Keratinocyte (primary cell): ENCODE data around the gene TMEM169. TPM values are rescaled to one million over a fixed set of nuclear protein-coding genes. Genes with fewer than 3 reads are reported as not detected.

ENCODE experiments used
- DNase-seq: peaks from one replicate; pipeline ENCODE4 v3.0.0-alpha.2; 2011; ENCODE audit warnings: low read depth, missing footprints, low spot score
- FAIRE-seq: peaks from 2 replicates; lab custom pipeline; 2011; peaks lifted over from hg19 to GRCh38; lab: Jason Lieb, UNC
- H2AFZ ChIP-seq: 2 replicates; pipeline ENCODE4 v1.6.0; 2012; ENCODE audit warnings: low read length, control low read depth, inconsistent platforms; ENCODE audit not compliant: control insufficient read depth
- H3K27ac ChIP-seq: 2 replicates; pipeline ENCODE4 v1.5.1; 2011; ENCODE audit warnings: low read length; ENCODE audit not compliant: control insufficient read depth, insufficient read depth
- H3K27me3 ChIP-seq: 3 replicates; pipeline ENCODE4 v1.6.0; 2011; ENCODE audit warnings: low read length; ENCODE audit not compliant: control insufficient read depth, insufficient read depth; ENCODE audit errors: extremely low read depth
- H3K36me3 ChIP-seq, 2 experiments: 2 replicates in 1 of 2; 3 replicates in 1 of 2; pipeline ENCODE4 v1.5.1; 2011; ENCODE audit warnings: low read length in 2 of 2, mild to moderate bottlenecking in 1 of 2; ENCODE audit not compliant: control insufficient read depth in 2 of 2, insufficient read depth in 2 of 2; ENCODE audit errors: extremely low read depth in 1 of 2
- H3K4me1 ChIP-seq: 3 replicates; pipeline ENCODE4 v1.5.1; 2011; ENCODE audit warnings: low read length; ENCODE audit not compliant: control insufficient read depth, insufficient read depth; ENCODE audit errors: extremely low read depth
- H3K4me2 ChIP-seq: 3 replicates; pipeline ENCODE4 v1.6.0; 2011; ENCODE audit warnings: low read depth, low read length; ENCODE audit not compliant: control insufficient read depth, insufficient read depth; ENCODE audit errors: extremely low read depth
- H3K4me3 ChIP-seq, 3 experiments: fragments of 200-600 bp in 1 of 3; sonication (generic) in 1 of 3; 2 replicates in 2 of 3; 3 replicates in 1 of 3; pipeline ENCODE4 v1.5.1; 2011 to 2016; ENCODE audit warnings: low read length in 3 of 3, mild to moderate bottlenecking in 3 of 3, control low read depth in 2 of 3, inconsistent platforms in 1 of 3, low read depth in 1 of 3, mixed read lengths in 1 of 3, mixed run types in 1 of 3, moderate library complexity in 1 of 3; ENCODE audit not compliant: control insufficient read depth in 2 of 3, insufficient read depth in 2 of 3; ENCODE audit errors: extremely low read depth in 1 of 3
- H3K79me2 ChIP-seq: 2 replicates; pipeline ENCODE4 v1.6.0; 2012; ENCODE audit warnings: low read length; ENCODE audit not compliant: control insufficient read depth, insufficient read depth
- H3K9ac ChIP-seq: 3 replicates; pipeline ENCODE4 v1.6.0; 2011; ENCODE audit warnings: low read length; ENCODE audit not compliant: control insufficient read depth, insufficient read depth; ENCODE audit errors: extremely low read depth
- H3K9me1 ChIP-seq: 3 replicates; pipeline ENCODE4 v1.6.0; 2011; ENCODE audit warnings: low read length; ENCODE audit not compliant: control insufficient read depth, insufficient read depth; ENCODE audit errors: extremely low read depth
- H3K9me3 ChIP-seq: 2 replicates; pipeline ENCODE4 v1.5.1; 2012; ENCODE audit warnings: low read depth, low read length; ENCODE audit not compliant: control insufficient read depth
- H4K20me1 ChIP-seq: 3 replicates; pipeline ENCODE4 v1.6.0; 2011; ENCODE audit warnings: low read length; ENCODE audit not compliant: control insufficient read depth, insufficient read depth; ENCODE audit errors: extremely low read depth
- CTCF ChIP-seq, 3 experiments: IDR thresholded peaks in 1 of 3; conservative IDR thresholded peaks in 1 of 3; optimal IDR thresholded peaks in 1 of 3; 2 replicates in 2 of 3; 3 replicates in 1 of 3; pipeline versions ENCODE3 to v1.5.1; 2011; ENCODE audit warnings: low read length in 3 of 3, mild to moderate bottlenecking in 3 of 3, moderate library complexity in 2 of 3, control low read depth in 1 of 3, inconsistent platforms in 1 of 3; ENCODE audit not compliant: insufficient read depth in 2 of 3; ENCODE audit errors: extremely low read depth in 1 of 3
- EZH2 ChIP-seq: IDR thresholded peaks from one replicate; pipeline ENCODE4 v1.6.1; 2012; ENCODE audit warnings: inconsistent platforms, mild to moderate bottlenecking, low read length, moderate library complexity
- dilution Hi-C: fragments of 300-500 bp; cut with MboI; formaldehyde crosslinking; loops from one replicate; pipeline ENCODE4 v1.7.0; 2020; ENCODE audit warnings: low sequenced_read_pairs; ENCODE audit not compliant: extremely low pct_ligation_motif_present
- polyA plus RNA-seq, 5 experiments: library from polyadenylated mRNA; depleted of rRNA in 3 of 5; stranded (reverse) in 3 of 5; stranded (forward) in 1 of 5; unstranded in 1 of 5; fragments of >200 nt; gene quantifications; 1 replicate in 1 of 5; 2 replicates in 3 of 5; 3 replicates in 1 of 5; pipeline versions ENCODE4 v1.2.1 to v1.2.3, GENCODE V29; 2011 to 2012; ENCODE audit warnings: missing spikeins in 2 of 5, low read depth in 1 of 5, low replicate concordance in 1 of 5

The TMEM169 gene
- polyA plus RNA-seq, 1 donor (not counting 4 experiments of a cell fraction or from before 2014, with no cell fraction given), result not detected

GRCh38 chr2:216142540-216142939 is 60.8 kb downstream of the TMEM169 start:
- DNase-seq (no peak), FAIRE-seq (no peak)
- H3K9me3 ChIP-seq, result no peaks in the 10 kb centered on the region
- H3K36me3 ChIP-seq, result peaks cover 26 to 48% of the 10 kb centered on the region in 2 experiments
- H3K27me3 ChIP-seq, result no peaks in the 10 kb centered on the region
- H3K79me2 ChIP-seq, result peaks cover 12% of the 10 kb centered on the region
- no peaks in the 10 kb centered on the region for H3K4me1 ChIP-seq
- no peak overlapping the region for H3K4me3 ChIP-seq
- no peak overlapping the region for H3K4me2 ChIP-seq
- no peaks in the 10 kb centered on the region for H4K20me1 ChIP-seq
- H2AFZ ChIP-seq, result no peak overlapping the region
- H3K9me1 ChIP-seq, result peaks cover 2% of the 10 kb centered on the region
- no peak overlapping the region for H3K27ac ChIP-seq
- TF ChIP-seq EZH2, result no peak
- no peak for TF ChIP-seq CTCF (optimal IDR thresholded peaks at IDR 0.05 in 1 of 3, IDR thresholded peaks at IDR 0.05 in 1 of 3, conservative IDR thresholded peaks at IDR 0.05 in 1 of 3; ENCODE audit: extremely low read depth in 1 of 3, insufficient read depth in 2 of 3, low read length in 3 of 3)
- dilution Hi-C loops, result no loop called here
- no peak overlapping the region for H3K9ac ChIP-seq

DNA sequence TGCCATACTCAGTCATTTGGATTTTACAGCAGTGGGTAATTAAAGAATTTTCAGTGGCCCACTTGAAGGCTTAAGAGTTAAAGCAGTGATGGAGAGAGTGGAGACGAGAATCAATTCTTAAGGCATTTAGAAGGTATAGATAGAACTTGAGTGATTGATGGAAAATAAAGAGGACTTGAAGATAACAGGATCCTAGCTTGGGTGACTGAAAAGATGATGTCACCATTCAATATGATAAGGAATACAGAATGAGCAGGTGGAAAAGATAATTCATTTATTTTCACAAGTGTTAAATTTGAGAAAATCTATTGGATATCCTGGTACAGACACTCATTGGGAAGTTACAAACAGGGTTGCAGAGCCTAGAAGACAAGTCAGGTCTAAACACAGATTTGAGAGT is 62.7 kb downstream of the TMEM169 start:
- DNase-seq, result no peak
- dilution Hi-C loops, result no loop called here
- H3K4me1 ChIP-seq, result peaks cover 1% of the 10 kb centered on the region
- H3K9ac ChIP-seq, result no peak overlapping the region
- H3K9me1 ChIP-seq, result peaks cover 2% of the 10 kb centered on the region
- H3K4me2 ChIP-seq, result no peak overlapping the region
- no peak overlapping the region for H3K4me3 ChIP-seq
- no peaks in the 10 kb centered on the region for H3K9me3 ChIP-seq
- no peaks in the 10 kb centered on the region for H4K20me1 ChIP-seq
- peak; percentile 43 for FAIRE-seq
- peaks cover 27 to 44% of the 10 kb centered on the region in 2 experiments for H3K36me3 ChIP-seq
- no peak overlapping the region for H3K27ac ChIP-seq
- no peak overlapping the region for H2AFZ ChIP-seq
- peaks cover 10% of the 10 kb centered on the region for H3K79me2 ChIP-seq
- no peak for TF ChIP-seq CTCF (optimal IDR thresholded peaks at IDR 0.05 in 1 of 3, IDR thresholded peaks at IDR 0.05 in 1 of 3, conservative IDR thresholded peaks at IDR 0.05 in 1 of 3; ENCODE audit: extremely low read depth in 1 of 3, insufficient read depth in 2 of 3, low read length in 3 of 3)
- no peak for TF ChIP-seq EZH2
- no peaks in the 10 kb centered on the region for H3K27me3 ChIP-seq
